ENCODE data around the gene RTBDN. TPM values are rescaled to one million over a fixed set of nuclear protein-coding genes. Genes with fewer than 3 reads are reported as not detected.
A peak's percentile ranks its signal among the peaks of the same experiment; 100 is the strongest.

Gene RTBDN
- total and polyA plus RNA-seq, 10 of the 15 experiments (the other 5 are each of a cell fraction or from before 2014, with no cell fraction given) = 0.45 TPM; not detected in 9

DNA sequence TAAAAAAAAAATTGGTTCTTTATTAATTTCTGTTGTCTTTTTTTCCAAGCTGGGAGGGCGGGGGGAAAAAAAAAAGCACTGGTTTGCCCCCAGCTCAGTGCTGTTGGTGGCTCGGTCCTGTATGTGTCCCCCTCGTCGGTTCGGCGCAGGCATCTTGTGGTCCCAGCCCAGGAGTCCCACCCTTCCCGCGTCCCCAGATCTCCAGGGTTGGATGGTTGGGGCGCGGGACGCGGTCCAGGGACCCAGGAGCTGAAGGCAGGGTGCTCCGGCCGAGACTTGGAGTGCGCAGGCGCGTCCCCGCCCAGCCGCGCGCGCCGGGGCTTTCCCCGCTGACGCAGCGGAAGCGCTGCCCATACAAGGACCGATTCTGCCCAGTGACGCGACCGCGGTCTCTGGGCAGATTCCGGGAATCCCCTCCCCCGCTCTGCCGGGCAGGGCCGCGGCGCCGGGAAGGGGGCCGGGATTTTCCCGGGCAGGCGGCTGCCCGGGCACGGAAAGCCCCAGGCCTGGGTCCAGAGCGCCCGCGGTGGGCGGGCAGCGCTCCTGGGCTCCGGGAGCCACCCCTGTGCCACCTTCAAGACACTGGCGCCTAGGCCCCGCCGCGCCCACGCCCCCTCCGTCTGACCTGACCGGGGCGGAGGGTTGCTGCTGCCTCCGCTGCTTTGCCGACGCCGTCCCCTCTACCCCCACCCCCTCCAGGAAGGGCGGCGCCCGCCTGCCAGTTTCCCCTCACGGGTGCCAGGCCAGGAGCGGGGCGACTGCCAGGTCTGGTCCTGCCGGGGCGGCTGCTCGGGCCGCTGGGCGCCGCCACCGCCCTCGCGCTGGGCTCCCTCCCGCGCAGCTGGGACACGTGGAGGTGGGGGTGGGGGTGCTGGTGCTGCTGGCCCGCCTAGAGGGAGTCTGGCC is 40.8 kb downstream of the RTBDN start (continued):
- TF ChIP-seq MXI1 (IDR thresholded peaks at IDR 0.05; ENCODE audit: low read depth, low read length) = peak; percentile 46
- no peak for TF ChIP-seq MTA3 (IDR thresholded peaks at IDR 0.05; ENCODE audit: borderline replicate concordance, low read length)
- no peak for TF ChIP-seq PAX8 (IDR thresholded peaks at IDR 0.05)
- 0 out of 2 replicates have a peak, but pooled peaks have one; percentile 33 for TF ChIP-seq ZBTB11 (CRISPR knock-in tag; IDR thresholded peaks at IDR 0.05)
- TF ChIP-seq, protein P1, sequence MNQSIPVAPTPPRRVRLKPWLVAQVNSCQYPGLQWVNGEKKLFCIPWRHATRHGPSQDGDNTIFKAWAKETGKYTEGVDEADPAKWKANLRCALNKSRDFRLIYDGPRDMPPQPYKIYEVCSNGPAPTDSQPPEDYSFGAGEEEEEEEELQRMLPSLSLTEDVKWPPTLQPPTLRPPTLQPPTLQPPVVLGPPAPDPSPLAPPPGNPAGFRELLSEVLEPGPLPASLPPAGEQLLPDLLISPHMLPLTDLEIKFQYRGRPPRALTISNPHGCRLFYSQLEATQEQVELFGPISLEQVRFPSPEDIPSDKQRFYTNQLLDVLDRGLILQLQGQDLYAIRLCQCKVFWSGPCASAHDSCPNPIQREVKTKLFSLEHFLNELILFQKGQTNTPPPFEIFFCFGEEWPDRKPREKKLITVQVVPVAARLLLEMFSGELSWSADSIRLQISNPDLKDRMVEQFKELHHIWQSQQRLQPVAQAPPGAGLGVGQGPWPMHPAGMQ (IDR thresholded peaks at IDR 0.05; ENCODE audit: borderline replicate concordance) = no peak
- TF ChIP-seq, protein P2, sequence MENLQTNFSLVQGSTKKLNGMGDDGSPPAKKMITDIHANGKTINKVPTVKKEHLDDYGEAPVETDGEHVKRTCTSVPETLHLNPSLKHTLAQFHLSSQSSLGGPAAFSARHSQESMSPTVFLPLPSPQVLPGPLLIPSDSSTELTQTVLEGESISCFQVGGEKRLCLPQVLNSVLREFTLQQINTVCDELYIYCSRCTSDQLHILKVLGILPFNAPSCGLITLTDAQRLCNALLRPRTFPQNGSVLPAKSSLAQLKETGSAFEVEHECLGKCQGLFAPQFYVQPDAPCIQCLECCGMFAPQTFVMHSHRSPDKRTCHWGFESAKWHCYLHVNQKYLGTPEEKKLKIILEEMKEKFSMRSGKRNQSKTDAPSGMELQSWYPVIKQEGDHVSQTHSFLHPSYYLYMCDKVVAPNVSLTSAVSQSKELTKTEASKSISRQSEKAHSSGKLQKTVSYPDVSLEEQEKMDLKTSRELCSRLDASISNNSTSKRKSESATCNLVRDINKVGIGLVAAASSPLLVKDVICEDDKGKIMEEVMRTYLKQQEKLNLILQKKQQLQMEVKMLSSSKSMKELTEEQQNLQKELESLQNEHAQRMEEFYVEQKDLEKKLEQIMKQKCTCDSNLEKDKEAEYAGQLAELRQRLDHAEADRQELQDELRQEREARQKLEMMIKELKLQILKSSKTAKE (IDR thresholded peaks at IDR 0.05; ENCODE audit: low read depth, poor library complexity, severe bottlenecking) = no peak
- 0 out of 2 replicates have a peak, but pooled peaks have one; percentile 27 for TF ChIP-seq BRCA1 (IDR thresholded peaks at IDR 0.05; ENCODE audit: low read depth, low read length)
- no peak for TF ChIP-seq CEBPZ (IDR thresholded peaks at IDR 0.05; ENCODE audit: low read depth, low read length)
- TF ChIP-seq MEF2B (IDR thresholded peaks at IDR 0.05; ENCODE audit: partially characterized antibody, poor library complexity, severe bottlenecking) = peak; percentile 38
- peak; percentile 90 for TF ChIP-seq KLF5 (IDR thresholded peaks at IDR 0.05; ENCODE audit: partially characterized antibody)
- TF ChIP-seq ZNF687 (IDR thresholded peaks at IDR 0.05) = peak; percentile 89
- peak; percentile 11 to 62 for TF ChIP-seq EGR1 (IDR thresholded peaks at IDR 0.05; ENCODE audit: borderline replicate concordance in 1 of 2, low read depth in 2 of 2, low read length in 2 of 2)
